PC-9 (cell line): ENCODE measurements around the gene PAPOLA.

Source experiments
- CTCF ChIP-seq: fragments of 200-600 bp; sonication (generic); conservative IDR thresholded peaks from 2 replicates; pipeline ENCODE4 v1.6.1; 2017; ENCODE audit warnings: mixed run types, antibody characterized with exemption, mild to moderate bottlenecking, moderate library complexity
- EZH2 ChIP-seq: fragments of 200-600 bp; sonication (generic); IDR thresholded peaks from 2 replicates; pipeline ENCODE4 v1.8.0; 2017; ENCODE audit warnings: antibody characterized with exemption, low read depth

- TF ChIP-seq CTCF: no peak
- TF ChIP-seq EZH2: no peak
Observed at GRCh38 chr14:96586056-96586455, 83.9 kb downstream of the PAPOLA start.
